ENCODE data around the gene LYRM7.

- TF ChIP-seq CTCF (IDR thresholded peaks at IDR 0.05 in 2 of 3, conservative IDR thresholded peaks at IDR 0.05 in 1 of 3; ENCODE audit: control insufficient read depth in 2 of 3, extremely low read depth in 1 of 3, insufficient read depth in 1 of 3, low read depth in 3 of 3, low read length in 3 of 3) (no peak), BRCA1 (IDR thresholded peaks at IDR 0.05; ENCODE audit: low read depth, low read length) (no peak), ELK1 (IDR thresholded peaks at IDR 0.05; ENCODE audit: low read depth, low read length) (no peak), ZNF384 (IDR thresholded peaks at IDR 0.05; ENCODE audit: borderline replicate concordance, low read depth, low read length) (no peak), NR2C1 (IDR thresholded peaks at IDR 0.05) (no peak), ZSCAN29 (IDR thresholded peaks at IDR 0.05) (no peak), ZBTB4 (CRISPR knock-in tag; IDR thresholded peaks at IDR 0.05) (no peak), CEBPB (IDR thresholded peaks at IDR 0.05; ENCODE audit: borderline replicate concordance in 1 of 2, low read depth in 2 of 2, low read length in 2 of 2) (no peak), SKIL (IDR thresholded peaks at IDR 0.05; ENCODE audit: low read depth, poor library complexity, severe bottlenecking) (no peak), MAX (IDR thresholded peaks at IDR 0.05; ENCODE audit: low read depth, low read length) (no peak), GABPA (IDR thresholded peaks at IDR 0.05; ENCODE audit: low read depth) (no peak), BCL3 (IDR thresholded peaks at IDR 0.05; ENCODE audit: borderline replicate concordance, insufficient read depth, low read depth, low read length, poor library complexity, severe bottlenecking) (no peak)
Measured at GRCh38 chr5:131228646-131229045, 57.9 kb downstream of the LYRM7 start.
